PFSK-1 (cell line): ENCODE data around the gene SAMD14.

Experiments
- FOXP2 ChIP-seq: optimal IDR thresholded peaks from 2 replicates; pipeline ENCODE3; 2011; ENCODE audit warnings: borderline replicate concordance, control low read depth, inconsistent platforms; ENCODE audit not compliant: insufficient read depth; ENCODE audit errors: extremely low read length, extremely low read depth
- POLR2AphosphoS5 ChIP-seq: IDR thresholded peaks from 2 replicates; pipeline ENCODE4 v1.6.1; 2012; ENCODE audit warnings: low read depth, mild to moderate bottlenecking, control low read depth, low read length, moderate library complexity
- SIN3A ChIP-seq: IDR thresholded peaks from 2 replicates; pipeline ENCODE4 v1.6.1; 2012; ENCODE audit warnings: mild to moderate bottlenecking, low read length, moderate library complexity, borderline replicate concordance; ENCODE audit not compliant: insufficient read depth
- TAF1 ChIP-seq: IDR thresholded peaks from 2 replicates; pipeline ENCODE4 v1.6.1; 2012; ENCODE audit warnings: low read length, control low read depth, borderline replicate concordance; ENCODE audit not compliant: insufficient read depth
- TF ChIP-seq, protein P1 (sequence below), 2 experiments: IDR thresholded peaks; 2 replicates each; pipeline versions ENCODE4 v1.6.1 to v1.8.0; 2011 to 2012; ENCODE audit warnings: low read depth in 2 of 2, low read length in 2 of 2, control low read depth in 1 of 2, inconsistent platforms in 1 of 2, mild to moderate bottlenecking in 1 of 2, moderate library complexity in 1 of 2; ENCODE audit not compliant: insufficient read depth in 1 of 2

Gene SAMD14

DNA sequence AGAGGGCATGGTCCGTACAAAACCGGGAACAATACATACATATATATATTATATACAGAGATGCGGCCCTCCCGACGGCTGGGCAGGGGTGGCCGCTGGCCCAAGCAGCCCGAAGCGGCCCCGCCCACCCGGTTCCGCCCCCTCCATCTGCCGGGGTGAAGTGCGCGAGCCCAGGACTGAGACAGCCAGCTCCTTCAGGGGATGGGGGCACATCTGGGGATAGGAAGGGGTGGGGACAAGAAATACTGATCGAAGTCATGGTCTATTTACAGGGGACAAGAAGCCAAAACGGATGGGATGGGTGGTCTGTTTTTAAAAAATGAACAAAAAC is 3.8 kb upstream of the SAMD14 start:
- TF ChIP-seq FOXP2 (no peak), TAF1 (no peak)

DNA sequence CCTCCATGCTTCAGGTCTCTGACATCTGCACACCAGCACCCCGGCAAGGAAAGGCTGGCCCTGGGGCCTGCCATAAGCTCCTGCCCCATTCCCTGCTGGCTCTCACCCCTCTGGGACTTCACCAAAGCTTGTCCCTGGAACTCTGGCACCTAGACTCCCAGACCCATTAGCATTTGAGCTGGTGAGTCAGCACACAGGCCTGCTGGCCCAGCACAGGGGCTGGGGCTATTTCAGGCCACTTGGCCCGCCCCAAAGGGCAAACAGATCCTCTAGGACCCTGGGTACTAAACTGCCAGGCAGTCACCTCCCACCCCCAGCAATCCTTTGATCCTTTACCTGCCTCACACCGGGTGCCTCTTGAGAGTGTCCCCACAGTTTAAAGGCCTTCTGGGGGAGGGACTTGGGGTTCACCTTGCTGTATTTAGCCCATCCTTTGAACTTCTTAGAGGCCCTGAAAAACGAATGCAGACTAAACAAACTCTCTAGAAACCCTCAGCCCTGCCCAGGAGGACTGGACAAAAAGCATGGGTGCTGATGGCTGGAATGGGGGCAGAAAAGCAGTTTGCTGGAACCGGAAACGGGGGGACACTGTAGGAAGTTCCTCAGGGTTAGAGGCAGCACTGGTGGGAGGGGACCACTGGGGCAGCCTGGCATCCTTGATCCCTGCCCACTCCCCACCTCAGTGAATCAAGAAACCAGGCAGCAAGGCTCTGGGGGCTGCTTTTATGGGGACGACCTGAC is 3.2 kb upstream of the SAMD14 start:
- TF ChIP-seq, protein P1, sequence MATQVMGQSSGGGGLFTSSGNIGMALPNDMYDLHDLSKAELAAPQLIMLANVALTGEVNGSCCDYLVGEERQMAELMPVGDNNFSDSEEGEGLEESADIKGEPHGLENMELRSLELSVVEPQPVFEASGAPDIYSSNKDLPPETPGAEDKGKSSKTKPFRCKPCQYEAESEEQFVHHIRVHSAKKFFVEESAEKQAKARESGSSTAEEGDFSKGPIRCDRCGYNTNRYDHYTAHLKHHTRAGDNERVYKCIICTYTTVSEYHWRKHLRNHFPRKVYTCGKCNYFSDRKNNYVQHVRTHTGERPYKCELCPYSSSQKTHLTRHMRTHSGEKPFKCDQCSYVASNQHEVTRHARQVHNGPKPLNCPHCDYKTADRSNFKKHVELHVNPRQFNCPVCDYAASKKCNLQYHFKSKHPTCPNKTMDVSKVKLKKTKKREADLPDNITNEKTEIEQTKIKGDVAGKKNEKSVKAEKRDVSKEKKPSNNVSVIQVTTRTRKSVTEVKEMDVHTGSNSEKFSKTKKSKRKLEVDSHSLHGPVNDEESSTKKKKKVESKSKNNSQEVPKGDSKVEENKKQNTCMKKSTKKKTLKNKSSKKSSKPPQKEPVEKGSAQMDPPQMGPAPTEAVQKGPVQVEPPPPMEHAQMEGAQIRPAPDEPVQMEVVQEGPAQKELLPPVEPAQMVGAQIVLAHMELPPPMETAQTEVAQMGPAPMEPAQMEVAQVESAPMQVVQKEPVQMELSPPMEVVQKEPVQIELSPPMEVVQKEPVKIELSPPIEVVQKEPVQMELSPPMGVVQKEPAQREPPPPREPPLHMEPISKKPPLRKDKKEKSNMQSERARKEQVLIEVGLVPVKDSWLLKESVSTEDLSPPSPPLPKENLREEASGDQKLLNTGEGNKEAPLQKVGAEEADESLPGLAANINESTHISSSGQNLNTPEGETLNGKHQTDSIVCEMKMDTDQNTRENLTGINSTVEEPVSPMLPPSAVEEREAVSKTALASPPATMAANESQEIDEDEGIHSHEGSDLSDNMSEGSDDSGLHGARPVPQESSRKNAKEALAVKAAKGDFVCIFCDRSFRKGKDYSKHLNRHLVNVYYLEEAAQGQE (IDR thresholded peaks at IDR 0.05; ENCODE audit: insufficient read depth in 1 of 2, low read depth in 2 of 2, low read length in 2 of 2) = no peak
- TF ChIP-seq SIN3A = no peak

DNA sequence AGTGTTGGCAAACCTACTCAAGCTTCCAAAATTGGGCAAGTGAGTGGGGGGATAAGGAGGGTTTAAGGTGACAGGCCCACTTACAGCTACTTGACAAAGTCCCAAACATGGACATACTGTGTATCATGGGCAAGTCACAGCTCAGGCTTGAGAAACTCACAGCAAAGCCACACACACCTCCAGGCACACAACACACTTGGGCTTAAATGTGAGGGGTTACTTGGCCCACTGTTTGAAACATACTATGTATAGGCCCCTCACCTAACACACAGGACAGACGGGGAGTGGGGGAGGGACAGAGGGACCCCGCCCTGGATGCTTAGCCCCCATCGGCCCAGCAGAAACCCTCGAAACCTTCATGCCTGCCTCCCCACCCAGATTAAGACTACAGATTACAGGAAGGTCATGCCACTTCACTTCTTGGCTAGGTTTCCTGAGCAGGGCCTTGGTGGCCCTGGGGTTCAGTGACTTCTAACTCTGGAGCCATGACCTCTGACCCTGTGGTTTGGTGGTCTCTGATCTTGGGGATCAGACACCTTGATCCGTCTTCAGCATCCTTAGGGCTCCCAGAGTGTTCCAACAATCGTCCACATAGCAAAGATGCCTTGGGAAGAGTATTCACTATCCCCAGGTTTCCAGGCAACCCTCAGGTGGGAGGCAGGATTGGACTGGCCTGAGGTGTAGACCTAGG is 2.3 kb upstream of the SAMD14 start:
- TF ChIP-seq FOXP2 (no peak), TAF1 (no peak), SIN3A (no peak), POLR2AphosphoS5 (no peak; the same call in 1 of the 2 replicates)
- TF ChIP-seq, protein P1 (IDR thresholded peaks at IDR 0.05; ENCODE audit: insufficient read depth in 1 of 2, low read depth in 2 of 2, low read length in 2 of 2) = no peak

DNA sequence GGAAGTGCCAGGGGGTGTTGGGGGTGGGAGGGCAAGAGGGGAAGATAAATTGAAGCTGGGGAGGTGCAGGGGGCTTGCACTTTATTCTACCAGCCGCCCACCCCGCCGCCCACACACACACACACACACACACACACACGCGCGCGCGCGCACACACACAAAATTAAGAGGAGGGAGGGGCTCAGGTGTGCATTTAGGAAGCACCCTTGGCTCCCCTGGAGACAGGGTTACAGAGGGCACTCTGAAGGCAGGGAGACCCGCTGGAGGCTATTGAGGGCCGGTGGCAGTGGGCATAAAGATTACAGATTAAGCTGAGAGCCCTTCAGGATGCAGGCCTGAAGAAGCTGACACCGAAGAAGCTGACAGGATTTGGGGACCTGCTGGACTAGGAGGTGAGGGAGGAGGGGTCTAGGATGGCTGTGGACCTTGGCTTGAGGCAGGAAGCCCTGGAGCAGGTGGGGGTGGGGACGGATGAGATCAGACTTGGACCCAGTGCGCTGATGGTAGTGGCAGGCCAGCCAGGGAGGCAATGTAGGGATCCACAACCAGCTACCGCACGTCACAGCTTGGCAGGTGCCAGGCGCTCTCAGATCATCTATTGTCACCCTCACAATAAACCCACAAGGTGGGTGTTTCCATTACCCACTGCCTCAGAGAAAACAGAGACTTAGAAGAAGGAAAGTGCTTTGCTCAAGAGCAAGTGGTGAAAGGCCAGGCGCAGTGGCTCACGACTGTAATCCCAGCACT is 772 bp upstream of the SAMD14 start:
- no peak for TF ChIP-seq TAF1
- TF ChIP-seq FOXP2 = no peak
- TF ChIP-seq POLR2AphosphoS5 = no peak
- TF ChIP-seq SIN3A = no peak
- TF ChIP-seq, protein P1 (IDR thresholded peaks at IDR 0.05; ENCODE audit: insufficient read depth in 1 of 2, low read depth in 2 of 2, low read length in 2 of 2) = no peak

DNA sequence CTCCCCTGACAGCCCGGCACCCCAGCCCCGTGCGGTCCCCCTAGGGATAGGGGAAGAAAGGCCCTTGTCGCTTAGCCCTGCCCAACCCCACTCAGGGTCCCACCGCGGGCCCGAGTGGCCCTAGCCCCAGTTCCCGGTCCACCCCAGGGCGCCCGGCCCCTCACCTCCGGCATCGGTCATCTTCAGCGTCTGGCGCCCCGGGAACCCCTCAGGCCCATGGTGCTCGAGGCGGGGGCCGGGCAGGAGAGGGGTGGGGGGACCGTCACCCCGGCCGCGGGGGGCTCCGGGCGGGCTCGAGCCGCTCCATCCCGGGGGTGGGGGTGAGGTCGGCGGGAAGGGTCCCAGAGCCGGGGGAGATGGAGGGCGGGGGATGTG is 620 bp downstream of the SAMD14 start:
- TF ChIP-seq, protein P1 (IDR thresholded peaks at IDR 0.05; ENCODE audit: insufficient read depth in 1 of 2, low read depth in 2 of 2, low read length in 2 of 2) = no peak
- TF ChIP-seq TAF1 (no peak), POLR2AphosphoS5 (no peak), FOXP2 (no peak), SIN3A (no peak)
